Erythroblast (primary cell): Measurements from ENCODE around the gene NRSN2.

ENCODE experiments used
- GATA1 ChIP-seq: IDR thresholded peaks from 2 replicates; pipeline ENCODE4 v1.6.1; 2011; ENCODE audit warnings: low read depth, mild to moderate bottlenecking, control low read depth, low read length, moderate library complexity
- POLR2A ChIP-seq: IDR thresholded peaks from 2 replicates; pipeline ENCODE4 v1.6.1; 2011; ENCODE audit warnings: mild to moderate bottlenecking, low read length

GRCh38 chr20:309306-309840, 37.5 kb upstream of the NRSN2 start:
- TF ChIP-seq POLR2A = no peak
- no peak for TF ChIP-seq GATA1
